ENCODE results near the gene PARD6G. TPM values are rescaled to one million over a fixed set of nuclear protein-coding genes. Genes with fewer than 3 reads are reported as not detected.
A peak's percentile ranks its signal among the peaks of the same experiment; 100 is the strongest.

Gene PARD6G
- total RNA-seq, 1 donor from 2014 or later = 6.5 TPM

GRCh38 chr18:80250740-80251364 lies 3.5 kb upstream of the PARD6G start:
- intact Hi-C loops (cut with DNase I) = no loop called here
- Histone ChIP-seq H3K9me3 (no peaks in the 10 kb centered on the region), H3K4me3 (no peak overlapping the region), H3K4me1 (peaks cover 3% of the 10 kb centered on the region), H3K27ac (no peak overlapping the region), H3K36me3 (no peaks in the 10 kb centered on the region), H3K27me3 (no peaks in the 10 kb centered on the region)
- DNase-seq (no peak), ATAC-seq (no peak)
- no peak for TF ChIP-seq CTCF (IDR thresholded peaks at IDR 0.05)

GRCh38 chr18:80249217-80250093 lies 2.1 kb upstream of the PARD6G start:
- no peak for TF ChIP-seq CTCF (IDR thresholded peaks at IDR 0.05)
- Histone ChIP-seq H3K27ac (no peak overlapping the region), H3K27me3 (no peaks in the 10 kb centered on the region), H3K4me3 (no peak overlapping the region), H3K36me3 (no peaks in the 10 kb centered on the region), H3K9me3 (no peaks in the 10 kb centered on the region), H3K4me1 (peaks cover 3% of the 10 kb centered on the region)
- ATAC-seq (no peak), DNase-seq (no peak)
- intact Hi-C loops (cut with DNase I) = no loop called here

GRCh38 chr18:80246445-80247392 lies 595 bp downstream of the PARD6G start:
- H3K9me3 ChIP-seq = no peaks in the 10 kb centered on the region
- ATAC-seq (peak; percentile 22), DNase-seq (peak; percentile 68)
- H3K36me3 ChIP-seq = no peaks in the 10 kb centered on the region
- no peak for TF ChIP-seq CTCF (IDR thresholded peaks at IDR 0.05)
- no peaks in the 10 kb centered on the region for H3K27me3 ChIP-seq
- no peak overlapping the region for H3K27ac ChIP-seq
- peaks cover 3% of the 10 kb centered on the region for H3K4me1 ChIP-seq
- peak overlapping the region; percentile 70 for H3K4me3 ChIP-seq
- intact Hi-C loops (cut with DNase I) = no loop called here

GRCh38 chr18:80245781-80246444 lies 1.4 kb downstream of the PARD6G start:
- Histone ChIP-seq H3K36me3 (no peaks in the 10 kb centered on the region), H3K9me3 (no peaks in the 10 kb centered on the region), H3K4me3 (peak overlapping the region; percentile 70), H3K27ac (no peak overlapping the region), H3K4me1 (peaks cover 3% of the 10 kb centered on the region), H3K27me3 (no peaks in the 10 kb centered on the region)
- no peak for DNase-seq
- ATAC-seq = no peak
- no peak for TF ChIP-seq CTCF (IDR thresholded peaks at IDR 0.05)
- intact Hi-C loops (cut with DNase I) = no loop called here

Measured in upper lobe of right lung (tissue), 1 donor.